Effector memory CD4-positive, alpha-beta T cell (primary cell): ENCODE data around the gene S100A1.

Source experiments
- DNase-seq, 3 donors: peaks; one replicate each; pipeline ENCODE4 v3.0.0-alpha.2; 2020
- H3K27ac ChIP-seq: 2 replicates; pipeline ENCODE4 v1.7.0; 2013; ENCODE audit warnings: mild to moderate bottlenecking, low read length, moderate library complexity; ENCODE audit not compliant: insufficient read depth, poor library complexity, severe bottlenecking
- H3K27me3 ChIP-seq: replicated peaks from 2 replicates; pipeline ENCODE4 v1.7.0; 2013; ENCODE audit warnings: mild to moderate bottlenecking, low read length; ENCODE audit not compliant: insufficient read depth, control insufficient read depth, poor library complexity, severe bottlenecking
- H3K36me3 ChIP-seq: 2 replicates; pipeline ENCODE4 v1.7.0; 2013; ENCODE audit warnings: mild to moderate bottlenecking, low read length, moderate library complexity; ENCODE audit not compliant: control insufficient read depth, insufficient read depth
- H3K4me1 ChIP-seq: 2 replicates; pipeline ENCODE4 v1.7.0; 2013; ENCODE audit warnings: low read length, mild to moderate bottlenecking; ENCODE audit not compliant: control insufficient read depth, insufficient read depth, poor library complexity, severe bottlenecking
- H3K4me3 ChIP-seq: 2 replicates; pipeline ENCODE4 v1.7.0; 2013; ENCODE audit warnings: low read length, low read depth, mild to moderate bottlenecking; ENCODE audit not compliant: insufficient read depth, poor library complexity, severe bottlenecking
- H3K9me3 ChIP-seq: 2 replicates; pipeline ENCODE4 v1.7.0; 2013; ENCODE audit warnings: mild to moderate bottlenecking, low read length, moderate library complexity; ENCODE audit not compliant: control insufficient read depth

S100A1 gene

DNA sequence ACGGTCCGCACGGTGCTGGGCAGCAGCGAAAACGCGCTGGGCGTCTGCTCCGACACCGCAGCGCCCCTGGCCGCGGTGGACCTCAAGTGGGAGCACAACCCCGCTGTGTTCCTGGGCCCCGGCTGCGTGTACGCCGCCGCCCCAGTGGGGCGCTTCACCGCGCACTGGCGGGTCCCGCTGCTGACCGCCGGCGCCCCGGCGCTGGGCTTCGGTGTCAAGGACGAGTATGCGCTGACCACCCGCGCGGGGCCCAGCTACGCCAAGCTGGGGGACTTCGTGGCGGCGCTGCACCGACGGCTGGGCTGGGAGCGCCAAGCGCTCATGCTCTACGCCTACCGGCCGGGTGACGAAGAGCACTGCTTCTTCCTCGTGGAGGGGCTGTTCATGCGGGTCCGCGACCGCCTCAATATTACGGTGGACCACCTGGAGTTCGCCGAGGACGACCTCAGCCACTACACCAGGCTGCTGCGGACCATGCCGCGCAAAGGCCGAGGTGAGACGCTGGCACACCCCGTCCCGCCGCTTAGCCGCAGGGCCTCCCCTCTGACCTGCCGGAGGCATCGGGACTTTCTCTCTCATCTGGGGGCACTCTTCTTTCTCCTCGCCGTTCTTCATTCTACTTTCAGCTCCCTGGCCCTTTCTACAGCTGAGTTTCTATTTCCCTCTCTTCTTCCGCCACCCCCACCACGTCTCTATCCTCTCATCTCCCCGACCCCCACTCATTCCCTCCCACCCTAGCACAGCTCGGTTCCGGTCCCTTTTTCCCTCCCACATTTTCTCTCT is 51.3 kb downstream of the S100A1 start:
- peak overlapping the region; percentile 56 for H3K4me3 ChIP-seq
- H3K27me3 ChIP-seq = peaks cover 32% of the 10 kb centered on the region
- H3K27ac ChIP-seq = no peak overlapping the region
- H3K4me1 ChIP-seq = peaks cover 28% of the 10 kb centered on the region
- no peak for DNase-seq
- no peaks in the 10 kb centered on the region for H3K9me3 ChIP-seq
- H3K36me3 ChIP-seq = no peaks in the 10 kb centered on the region

DNA sequence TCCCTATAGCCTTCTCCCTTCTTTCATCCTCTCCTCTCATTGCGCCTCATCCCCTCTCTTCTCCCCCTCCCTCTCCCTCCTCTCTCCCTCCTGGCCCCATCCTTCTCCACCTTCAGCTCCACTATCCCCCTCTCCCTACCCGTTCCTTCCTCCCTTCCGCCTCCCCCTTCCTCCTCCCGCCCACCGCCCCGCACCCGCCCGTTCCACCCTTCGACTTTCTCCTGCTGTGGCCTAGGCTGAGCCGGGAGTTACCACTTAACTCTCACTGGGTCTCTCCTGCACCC is 51.8 kb downstream of the S100A1 start:
- Histone ChIP-seq H3K36me3 (no peaks in the 10 kb centered on the region), H3K4me1 (peaks cover 28% of the 10 kb centered on the region), H3K4me3 (peak overlapping the region; percentile 56), H3K27me3 (peaks cover 32% of the 10 kb centered on the region), H3K9me3 (no peaks in the 10 kb centered on the region), H3K27ac (no peak overlapping the region)
- DNase-seq = no peak
